Left lobe of liver (tissue), 2 donors: ENCODE measurements around the gene KLRF1. TPM values are rescaled to one million over a fixed set of nuclear protein-coding genes. Genes with fewer than 3 reads are reported as not detected.
"Not testable (repeated sequence)": the region's sequence is repeated elsewhere in the genome, so short reads cannot be mapped to it uniquely, and the experiment has no call there.

Experiments
- ATAC-seq: fragments of 200-7000 bp; cut with Tn5 transposase; one replicate; pipeline ENCODE4 v1.9.1; 2020; ENCODE audit warnings: mild to moderate bottlenecking, moderate library complexity
- DNase-seq: peaks from one replicate; pipeline ENCODE4 v3.0.0-alpha.2; 2020; ENCODE audit warnings: low spot score
- total RNA-seq: library from RNA; stranded (reverse); gene quantifications from one replicate; pipeline ENCODE4 v1.2.1, GENCODE V29; 2021
- donor health status: DM: no; HTN: no; CAD: no; lungs with moderate emphysema.
- donor health status: DM: no; HTN: yes; CAD: no.

KLRF1 gene
- total RNA-seq, 1 donor from 2014 or later: not detected

GRCh38 chr12:9869307-9870161, 42.3 kb downstream of the KLRF1 start, which contains the start of gene CLEC2B:
TSS of gene CLEC2B (minus strand) at chr12:9869354.
- DNase-seq (no peak), ATAC-seq (peak; percentile 91)

GRCh38 chr12:9870286-9870866, 43.1 kb downstream of the KLRF1 start:
- no peak for DNase-seq
- peak; percentile 62 for ATAC-seq

- ATAC-seq: no peak
- DNase-seq: no peak
These were observed 44.9 kb downstream of the KLRF1 start for GRCh38 chr12:9872162-9872561.

GRCh38 chr12:9872742-9873141, 45.5 kb downstream of the KLRF1 start:
- DNase-seq (no peak), ATAC-seq (no peak)

DNA sequence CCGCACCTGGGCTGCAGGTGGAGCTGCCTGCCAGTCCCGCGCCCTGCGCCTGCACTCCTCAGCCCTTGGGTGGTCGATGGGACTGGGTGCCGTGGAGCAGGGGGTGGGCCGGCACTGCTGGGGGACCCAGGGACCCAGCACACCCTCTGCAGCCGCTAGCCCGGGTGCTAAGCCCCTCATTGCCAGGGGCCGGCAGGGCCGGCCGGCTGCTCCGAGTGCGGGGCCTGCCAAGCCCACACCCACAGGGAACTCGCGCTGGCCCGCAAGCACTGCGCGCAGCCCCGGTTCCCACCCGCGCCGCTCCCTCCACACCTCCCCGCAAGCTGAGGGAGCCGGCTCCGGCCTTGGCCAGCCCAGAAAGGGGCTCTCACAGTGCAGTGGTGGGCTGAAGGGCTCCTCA, 48.8 kb downstream of the KLRF1 start:
- not testable (repeated sequence) for DNase-seq, ATAC-seq

DNA sequence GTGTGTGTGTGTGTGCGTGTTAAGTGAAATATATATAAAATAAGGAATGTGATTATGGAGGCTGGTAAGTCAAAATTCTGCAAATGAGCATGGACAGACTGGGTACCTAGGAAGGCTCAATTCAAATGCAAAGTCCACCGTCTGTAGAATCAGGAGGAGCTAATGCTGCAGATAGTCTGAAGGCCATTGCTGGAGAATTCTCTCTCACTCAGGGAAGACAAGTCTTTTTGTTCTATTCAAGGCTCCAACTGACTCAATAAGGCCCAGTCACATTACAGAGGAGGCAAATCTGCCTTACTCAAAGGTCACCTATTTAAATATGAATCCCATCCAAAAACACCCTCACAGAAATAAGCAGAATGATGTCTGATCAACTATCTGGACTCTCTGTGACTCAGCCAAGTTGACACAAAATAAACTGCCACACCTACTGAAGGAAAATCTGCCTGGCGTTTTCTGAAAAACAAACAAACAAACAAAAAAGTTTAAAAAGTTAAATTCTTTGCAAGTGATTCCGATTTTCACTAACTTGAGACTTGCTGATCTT, 53.3 kb downstream of the KLRF1 start:
- ATAC-seq: peak; percentile 26

DNA sequence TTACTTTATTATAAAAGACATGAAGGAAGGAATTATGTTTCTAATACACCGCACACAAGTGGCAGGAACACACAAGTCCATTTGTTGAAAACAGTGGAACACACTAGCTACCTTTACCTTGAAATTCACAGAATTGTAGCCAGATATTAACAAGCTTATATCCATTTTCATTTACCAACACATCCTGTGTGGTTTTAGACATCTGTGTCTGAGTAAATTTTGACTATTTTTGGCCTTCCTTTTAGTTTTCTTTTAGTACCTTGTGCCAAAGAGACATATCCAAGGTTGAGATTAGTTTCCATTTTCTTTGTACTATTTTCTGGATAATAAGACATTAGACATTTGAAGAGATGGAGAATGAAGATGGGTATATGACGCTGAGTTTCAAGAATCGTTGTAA, 54.0 kb downstream of the KLRF1 start, which contains the start of gene KLRF2:
KLRF2 (plus strand) TSS at position 244 of the 400 bp plus-strand sequence; CDS start at position 351, 107 bp downstream.
- no peak for ATAC-seq
- no peak for DNase-seq

More for the DNA sequence above, 53.3 kb downstream of the KLRF1 start:
- DNase-seq: no peak

GRCh38 chr12:9881988-9882387, 54.7 kb downstream of the KLRF1 start:
- DNase-seq (no peak), ATAC-seq (peak; percentile 51)

DNA sequence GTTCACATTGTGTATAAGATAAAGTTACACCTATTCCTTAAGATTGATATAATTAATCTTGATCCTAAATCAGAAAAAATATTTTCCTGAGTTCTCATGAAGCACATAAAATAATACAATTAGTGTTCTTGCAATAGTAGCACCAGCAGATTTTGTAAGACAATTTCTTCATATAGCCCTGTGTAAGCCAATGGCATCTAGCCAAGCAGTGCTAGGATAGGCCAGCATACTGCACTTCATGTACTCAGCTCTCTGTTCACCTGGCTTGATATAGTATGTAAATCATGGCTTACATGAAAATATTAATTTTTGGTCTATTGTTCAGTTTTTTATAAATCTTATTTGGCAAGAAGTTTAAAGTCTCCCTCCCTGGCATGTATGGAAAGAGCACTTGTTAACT, 55.9 kb downstream of the KLRF1 start:
- ATAC-seq (peak; percentile 57), DNase-seq (no peak)

GRCh38 chr12:9888665-9889273, 61.5 kb downstream of the KLRF1 start:
- DNase-seq (no peak), ATAC-seq (no peak)

Other genes starting within 250 kb of the KLRF1 start
- 0.15 TPM for gene KLRB1, start 219.6 kb upstream of the KLRF1 start, total RNA-seq
- 1.6 TPM for gene CLEC2D, start 157.8 kb upstream of the KLRF1 start, total RNA-seq
- gene CLECL1, start 94.4 kb upstream of the KLRF1 start, total RNA-seq: 0.38 TPM
- gene CD69, start 66.6 kb upstream of the KLRF1 start, total RNA-seq: 0.53 TPM
- gene CLEC2B, start 41.9 kb downstream of the KLRF1 start, total RNA-seq: 1.4 TPM
- not detected for gene KLRF2, start 54.0 kb downstream of the KLRF1 start, total RNA-seq
- gene CLEC2A, start 104.9 kb downstream of the KLRF1 start, total RNA-seq: not detected
- gene CLEC12A, start 143.9 kb downstream of the KLRF1 start, total RNA-seq: 0.38 TPM
- gene CLEC1B, start 171.6 kb downstream of the KLRF1 start, total RNA-seq: 10.7 TPM
- gene CLEC12B, start 183.1 kb downstream of the KLRF1 start, total RNA-seq: not detected
- not detected for gene CLEC9A, start 203.2 kb downstream of the KLRF1 start, total RNA-seq